Mammary epithelial cell (primary cell): ENCODE data around the gene PYHIN1.

Source experiments
- EZH2 ChIP-seq: IDR thresholded peaks from 2 replicates; pipeline ENCODE4 v1.6.1; 2012; ENCODE audit warnings: low read length, inconsistent platforms, borderline replicate concordance
- TF ChIP-seq, protein P1 (sequence below), 2 donors: IDR thresholded peaks in 1 of 2; conservative IDR thresholded peaks in 1 of 2; 2 replicates each; pipeline ENCODE4 v1.5.1; 2011 to 2012; ENCODE audit warnings: inconsistent platforms in 2 of 2, low read length in 2 of 2, mild to moderate bottlenecking in 2 of 2, control low read depth in 1 of 2, low read depth in 1 of 2; ENCODE audit not compliant: insufficient read depth in 1 of 2; ENCODE audit errors: extremely low read depth in 1 of 2

DNA sequence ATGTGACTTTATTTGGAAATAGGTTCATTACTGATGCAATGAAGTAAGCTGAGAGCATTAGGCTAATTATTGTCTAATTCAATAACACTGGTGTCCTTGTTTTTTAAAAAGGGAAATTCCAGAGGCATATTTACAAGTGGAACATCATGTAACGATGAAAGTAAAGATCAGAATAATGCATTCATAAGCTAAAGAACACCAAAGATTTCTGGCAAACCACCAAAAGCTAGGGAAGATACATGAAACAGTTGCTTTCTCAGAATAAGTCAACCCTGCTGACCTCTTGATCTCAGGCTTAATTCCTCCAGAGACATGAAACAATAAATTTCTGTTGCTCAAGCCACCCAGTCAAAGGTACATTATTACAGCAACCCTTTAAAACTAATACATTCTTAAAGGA lies 58.1 kb downstream of the PYHIN1 start:
- TF ChIP-seq, protein P1, sequence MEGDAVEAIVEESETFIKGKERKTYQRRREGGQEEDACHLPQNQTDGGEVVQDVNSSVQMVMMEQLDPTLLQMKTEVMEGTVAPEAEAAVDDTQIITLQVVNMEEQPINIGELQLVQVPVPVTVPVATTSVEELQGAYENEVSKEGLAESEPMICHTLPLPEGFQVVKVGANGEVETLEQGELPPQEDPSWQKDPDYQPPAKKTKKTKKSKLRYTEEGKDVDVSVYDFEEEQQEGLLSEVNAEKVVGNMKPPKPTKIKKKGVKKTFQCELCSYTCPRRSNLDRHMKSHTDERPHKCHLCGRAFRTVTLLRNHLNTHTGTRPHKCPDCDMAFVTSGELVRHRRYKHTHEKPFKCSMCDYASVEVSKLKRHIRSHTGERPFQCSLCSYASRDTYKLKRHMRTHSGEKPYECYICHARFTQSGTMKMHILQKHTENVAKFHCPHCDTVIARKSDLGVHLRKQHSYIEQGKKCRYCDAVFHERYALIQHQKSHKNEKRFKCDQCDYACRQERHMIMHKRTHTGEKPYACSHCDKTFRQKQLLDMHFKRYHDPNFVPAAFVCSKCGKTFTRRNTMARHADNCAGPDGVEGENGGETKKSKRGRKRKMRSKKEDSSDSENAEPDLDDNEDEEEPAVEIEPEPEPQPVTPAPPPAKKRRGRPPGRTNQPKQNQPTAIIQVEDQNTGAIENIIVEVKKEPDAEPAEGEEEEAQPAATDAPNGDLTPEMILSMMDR (conservative IDR thresholded peaks at IDR 0.05 in 1 of 2, IDR thresholded peaks at IDR 0.05 in 1 of 2; ENCODE audit: extremely low read depth in 1 of 2, insufficient read depth in 1 of 2, low read depth in 1 of 2, low read length in 2 of 2), result no peak
- TF ChIP-seq EZH2, result no peak
